ENCODE measurements around the gene DCHS2. TPM values are rescaled to one million over a fixed set of nuclear protein-coding genes. Genes with fewer than 3 reads are reported as not detected.

Gene DCHS2
- total and polyA plus RNA-seq, 10 of the 15 experiments (the other 5 are each of a cell fraction or from before 2014, with no cell fraction given) = 0.01 to 0.31 (median 0.06) TPM; not detected in 3

DNA sequence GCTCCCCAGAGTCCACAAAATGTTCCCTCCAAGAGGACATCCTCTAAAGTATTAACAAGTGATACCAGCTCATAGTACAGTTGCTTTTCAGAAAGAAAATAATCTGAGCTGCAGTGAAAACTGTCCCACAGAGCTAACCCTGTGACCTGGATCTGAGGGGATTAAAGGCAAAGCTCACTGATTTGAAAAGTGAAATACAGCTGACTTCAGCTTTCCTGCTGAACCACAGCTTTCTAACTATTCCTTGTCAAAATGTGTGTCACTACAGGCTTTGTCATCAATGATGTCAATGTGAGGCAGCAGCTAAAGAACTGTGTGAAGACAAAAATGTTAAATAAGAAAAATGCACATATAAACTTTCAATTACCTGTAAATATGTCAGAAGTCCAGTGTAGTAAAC lies 36.9 kb downstream of the DCHS2 start:
- in situ Hi-C loops (cut with MboI) = no loop called here
- H3K27ac ChIP-seq (ENCODE audit: control insufficient read depth, insufficient read depth) = no peak overlapping the region
- TF ChIP-seq, protein P1, sequence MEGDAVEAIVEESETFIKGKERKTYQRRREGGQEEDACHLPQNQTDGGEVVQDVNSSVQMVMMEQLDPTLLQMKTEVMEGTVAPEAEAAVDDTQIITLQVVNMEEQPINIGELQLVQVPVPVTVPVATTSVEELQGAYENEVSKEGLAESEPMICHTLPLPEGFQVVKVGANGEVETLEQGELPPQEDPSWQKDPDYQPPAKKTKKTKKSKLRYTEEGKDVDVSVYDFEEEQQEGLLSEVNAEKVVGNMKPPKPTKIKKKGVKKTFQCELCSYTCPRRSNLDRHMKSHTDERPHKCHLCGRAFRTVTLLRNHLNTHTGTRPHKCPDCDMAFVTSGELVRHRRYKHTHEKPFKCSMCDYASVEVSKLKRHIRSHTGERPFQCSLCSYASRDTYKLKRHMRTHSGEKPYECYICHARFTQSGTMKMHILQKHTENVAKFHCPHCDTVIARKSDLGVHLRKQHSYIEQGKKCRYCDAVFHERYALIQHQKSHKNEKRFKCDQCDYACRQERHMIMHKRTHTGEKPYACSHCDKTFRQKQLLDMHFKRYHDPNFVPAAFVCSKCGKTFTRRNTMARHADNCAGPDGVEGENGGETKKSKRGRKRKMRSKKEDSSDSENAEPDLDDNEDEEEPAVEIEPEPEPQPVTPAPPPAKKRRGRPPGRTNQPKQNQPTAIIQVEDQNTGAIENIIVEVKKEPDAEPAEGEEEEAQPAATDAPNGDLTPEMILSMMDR (IDR thresholded peaks at IDR 0.05 in 2 of 3, conservative IDR thresholded peaks at IDR 0.05 in 1 of 3; ENCODE audit: control insufficient read depth in 2 of 3, extremely low read depth in 1 of 3, insufficient read depth in 1 of 3, low read depth in 3 of 3, low read length in 3 of 3) = no peak
- TF ChIP-seq, protein P2, sequence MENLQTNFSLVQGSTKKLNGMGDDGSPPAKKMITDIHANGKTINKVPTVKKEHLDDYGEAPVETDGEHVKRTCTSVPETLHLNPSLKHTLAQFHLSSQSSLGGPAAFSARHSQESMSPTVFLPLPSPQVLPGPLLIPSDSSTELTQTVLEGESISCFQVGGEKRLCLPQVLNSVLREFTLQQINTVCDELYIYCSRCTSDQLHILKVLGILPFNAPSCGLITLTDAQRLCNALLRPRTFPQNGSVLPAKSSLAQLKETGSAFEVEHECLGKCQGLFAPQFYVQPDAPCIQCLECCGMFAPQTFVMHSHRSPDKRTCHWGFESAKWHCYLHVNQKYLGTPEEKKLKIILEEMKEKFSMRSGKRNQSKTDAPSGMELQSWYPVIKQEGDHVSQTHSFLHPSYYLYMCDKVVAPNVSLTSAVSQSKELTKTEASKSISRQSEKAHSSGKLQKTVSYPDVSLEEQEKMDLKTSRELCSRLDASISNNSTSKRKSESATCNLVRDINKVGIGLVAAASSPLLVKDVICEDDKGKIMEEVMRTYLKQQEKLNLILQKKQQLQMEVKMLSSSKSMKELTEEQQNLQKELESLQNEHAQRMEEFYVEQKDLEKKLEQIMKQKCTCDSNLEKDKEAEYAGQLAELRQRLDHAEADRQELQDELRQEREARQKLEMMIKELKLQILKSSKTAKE (IDR thresholded peaks at IDR 0.05; ENCODE audit: low read depth, poor library complexity, severe bottlenecking) = no peak
- POLR2A ChIA-PET = no interaction called here
- H2AFZ ChIP-seq (ENCODE audit: control insufficient read depth, low read depth, low read length) = no peak overlapping the region
- SMC1A ChIA-PET (ENCODE audit: uncharacterized antibody, unreplicated experiment) = no interaction called here
- ATAC-seq = no peak
- BruUV-seq (replicated peaks) = no TSS peak
- intact Hi-C loops (cut with micrococcal nuclease; ENCODE audit: unreplicated experiment) = no loop called here
- no peak overlapping the region for H3K9ac ChIP-seq (ENCODE audit: control insufficient read depth, insufficient read depth, low read length)
- H3K79me2 ChIP-seq (ENCODE audit: control insufficient read depth, insufficient read depth, low read length) = no peaks in the 10 kb centered on the region
- no peak overlapping the region for H3K4me2 ChIP-seq (ENCODE audit: control insufficient read depth, insufficient read depth)
- no peaks in the 10 kb centered on the region for H4K20me1 ChIP-seq (ENCODE audit: control insufficient read depth, insufficient read depth)
- no peaks in the 10 kb centered on the region for H3K9me3 ChIP-seq (replicated peaks; ENCODE audit: control insufficient read depth, insufficient read depth, low read length)
- DNase-seq (ENCODE audit: low read depth, low spot score) = no peak
- CTCF ChIA-PET = interaction anchor here (0.5 kb wide), 1 partner anchor 356 kb away, joined by 3 read pairs; no protein-coding TSS in a partner anchor
- H3K4me3 ChIP-seq = no peak overlapping the region
- H3K4me1 ChIP-seq (ENCODE audit: control insufficient read depth, insufficient read depth, low read length) = no peaks in the 10 kb centered on the region
- FAIRE-seq = no peak
- RAD21 ChIA-PET (ENCODE audit: unreplicated experiment) = no interaction called here
- H3K27me3 ChIP-seq (replicated peaks in 1 of 2; ENCODE audit: control insufficient read depth in 2 of 2, insufficient read depth in 2 of 2, low read length in 1 of 2) = no peaks in the 10 kb centered on the region; a peak in 1 of 4 replicates
- H3K36me3 ChIP-seq (ENCODE audit: control insufficient read depth in 2 of 2, insufficient read depth in 2 of 2, low read length in 1 of 2) = no peaks in the 10 kb centered on the region

Measured in GM12878 (cell line).